ENCODE measurements around the gene COX6B1.
"Not testable (repeated sequence)": the region's sequence is repeated elsewhere in the genome, so short reads cannot be mapped to it uniquely, and the experiment has no call there.

COX6B1 gene

DNA sequence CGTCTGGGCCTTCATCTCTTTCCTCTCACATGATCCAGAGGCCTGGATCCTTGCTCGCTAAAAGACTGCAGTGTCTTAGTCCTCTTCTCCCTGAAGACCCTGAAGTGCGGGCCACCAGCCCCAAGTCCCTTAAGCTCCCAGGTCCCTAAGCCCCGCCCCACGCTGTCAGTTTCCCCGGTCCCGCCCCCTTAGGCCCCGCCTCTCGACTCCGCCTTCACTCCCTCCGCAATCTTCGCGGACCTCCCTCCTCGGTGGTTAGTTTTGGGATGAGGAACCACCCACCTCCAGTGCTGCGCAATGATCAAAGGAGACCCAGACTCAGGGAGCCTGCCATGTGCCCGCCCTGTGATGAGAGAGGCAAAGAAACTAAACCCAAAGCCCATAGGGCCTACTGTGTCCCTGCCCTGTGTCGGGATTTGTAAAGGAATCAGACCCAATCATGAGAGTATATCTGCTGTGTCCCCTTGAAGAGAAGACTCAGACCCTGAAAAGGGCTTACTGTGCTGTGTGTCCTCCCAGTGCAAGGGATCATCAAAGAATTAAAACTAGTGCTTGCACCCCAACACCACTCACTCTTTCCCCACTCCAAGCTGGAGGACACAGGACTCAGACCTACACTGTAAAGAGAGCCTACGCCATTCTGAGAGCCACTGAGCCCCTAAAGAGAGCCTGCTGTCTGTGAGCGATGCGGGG, 3.0 kb upstream of the COX6B1 start:
- ChIA-PET POLR2A (interaction anchor here (1.2 kb wide), 1 partner anchor 29 kb away, joined by 4 read pairs; no protein-coding TSS in a partner anchor), CTCF (interaction anchor here (1.0 to 1.6 kb wide), 5 partner anchors 12 to 134 kb away, joined by 3 to 5 read pairs (median 4); no protein-coding TSS in a partner anchor)
- peak; percentile 67 for DNase-seq (ENCODE audit: extremely low spot score)
- TF ChIP-seq, protein P1, sequence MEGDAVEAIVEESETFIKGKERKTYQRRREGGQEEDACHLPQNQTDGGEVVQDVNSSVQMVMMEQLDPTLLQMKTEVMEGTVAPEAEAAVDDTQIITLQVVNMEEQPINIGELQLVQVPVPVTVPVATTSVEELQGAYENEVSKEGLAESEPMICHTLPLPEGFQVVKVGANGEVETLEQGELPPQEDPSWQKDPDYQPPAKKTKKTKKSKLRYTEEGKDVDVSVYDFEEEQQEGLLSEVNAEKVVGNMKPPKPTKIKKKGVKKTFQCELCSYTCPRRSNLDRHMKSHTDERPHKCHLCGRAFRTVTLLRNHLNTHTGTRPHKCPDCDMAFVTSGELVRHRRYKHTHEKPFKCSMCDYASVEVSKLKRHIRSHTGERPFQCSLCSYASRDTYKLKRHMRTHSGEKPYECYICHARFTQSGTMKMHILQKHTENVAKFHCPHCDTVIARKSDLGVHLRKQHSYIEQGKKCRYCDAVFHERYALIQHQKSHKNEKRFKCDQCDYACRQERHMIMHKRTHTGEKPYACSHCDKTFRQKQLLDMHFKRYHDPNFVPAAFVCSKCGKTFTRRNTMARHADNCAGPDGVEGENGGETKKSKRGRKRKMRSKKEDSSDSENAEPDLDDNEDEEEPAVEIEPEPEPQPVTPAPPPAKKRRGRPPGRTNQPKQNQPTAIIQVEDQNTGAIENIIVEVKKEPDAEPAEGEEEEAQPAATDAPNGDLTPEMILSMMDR (IDR thresholded peaks at IDR 0.05; ENCODE audit: control extremely low read depth, extremely low read depth, low read depth, missing control alignments) = no peak

DNA sequence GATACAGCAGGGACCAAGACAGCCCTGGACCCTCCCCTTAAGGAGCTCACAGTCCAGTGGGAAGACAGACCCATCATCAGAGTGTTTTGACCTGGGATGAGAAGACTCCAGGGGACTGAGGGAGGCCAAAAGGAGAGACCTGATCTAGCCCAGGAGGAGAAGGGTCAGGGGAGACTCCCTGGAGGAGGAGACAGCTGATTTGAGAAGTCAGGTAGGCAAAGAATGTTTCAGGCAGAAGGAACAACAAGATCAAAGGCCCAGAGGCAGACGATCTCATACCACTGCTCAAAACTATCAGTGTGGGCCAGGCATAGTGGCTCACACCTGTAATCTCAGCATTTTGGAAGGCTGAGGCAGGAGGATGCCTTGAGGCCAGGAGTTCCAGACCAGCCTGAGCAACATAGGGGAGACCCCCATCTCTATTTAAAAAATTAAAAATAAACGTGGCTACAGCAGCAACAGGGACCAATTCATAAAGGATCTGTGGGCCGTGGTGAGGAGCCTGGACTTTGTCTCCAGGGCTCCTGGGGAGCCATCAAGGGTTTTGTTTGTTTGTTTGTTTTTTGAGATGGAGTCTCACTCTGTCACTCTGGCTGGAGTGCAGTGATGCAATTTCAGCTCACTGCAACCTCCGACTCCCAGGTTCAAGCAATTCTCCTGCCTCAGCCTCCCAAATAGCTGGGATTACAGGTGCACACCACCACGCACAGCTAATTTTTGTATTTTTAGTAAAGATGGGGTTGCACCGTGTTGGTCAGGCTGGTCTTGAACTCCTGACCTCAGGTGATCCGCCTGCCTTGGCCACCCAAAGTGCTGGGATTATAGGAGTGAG, 2.2 kb upstream of the COX6B1 start:
- DNase-seq (ENCODE audit: extremely low spot score) = no peak
- CTCF ChIA-PET = no interaction called here
- TF ChIP-seq, protein P1 (IDR thresholded peaks at IDR 0.05; ENCODE audit: control extremely low read depth, extremely low read depth, low read depth, missing control alignments) = no peak
- POLR2A ChIA-PET = no interaction called here

DNA sequence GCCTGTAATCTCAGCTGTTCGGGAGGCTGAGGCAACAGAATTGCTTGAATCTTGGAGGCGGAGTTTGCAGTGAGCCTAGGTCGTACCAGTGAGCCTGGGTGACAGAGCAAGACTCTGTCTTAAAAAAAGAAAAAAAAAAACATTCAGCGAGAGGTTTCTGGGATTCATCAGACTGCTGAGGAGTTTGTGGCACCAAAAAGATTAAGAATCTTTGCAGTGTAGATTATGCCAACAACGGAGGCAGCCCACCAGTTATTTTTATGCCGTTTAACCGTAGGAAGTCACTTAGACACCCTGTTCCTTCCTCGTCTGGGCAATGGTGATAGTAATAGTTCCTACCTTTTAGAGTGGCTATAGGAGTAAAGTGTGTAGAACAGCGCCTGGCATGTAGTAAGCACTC, 2.5 kb downstream of the COX6B1 start:
- ChIA-PET POLR2A (no interaction called here), CTCF (no interaction called here)
- TF ChIP-seq, protein P1 (IDR thresholded peaks at IDR 0.05; ENCODE audit: control extremely low read depth, extremely low read depth, low read depth, missing control alignments) = no peak
- DNase-seq (ENCODE audit: extremely low spot score) = no peak

DNA sequence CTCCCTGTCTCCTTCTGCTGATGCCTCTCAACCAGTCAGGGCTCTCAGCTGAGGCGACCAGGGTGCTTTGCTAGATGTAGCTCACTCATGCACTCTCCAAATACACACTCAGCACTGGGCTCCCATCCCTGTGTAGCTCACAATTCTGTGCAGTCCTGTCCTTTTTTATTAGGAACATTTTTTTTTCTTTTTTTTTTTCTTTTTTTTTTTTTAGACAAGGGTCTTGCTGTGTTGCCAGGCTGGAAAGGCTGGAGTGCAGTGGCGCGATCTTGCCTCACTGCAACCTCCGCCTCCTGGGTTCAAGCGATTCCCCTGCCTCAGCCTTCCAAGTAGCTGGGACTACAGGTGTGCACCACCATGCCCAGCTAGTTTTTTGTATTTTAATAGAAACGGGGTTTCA, 6.7 kb downstream of the COX6B1 start:
- POLR2A ChIA-PET = interaction anchor here (0.6 kb wide), 1 partner anchor 231 kb away, joined by 6 read pairs; no protein-coding TSS in a partner anchor
- DNase-seq (ENCODE audit: extremely low spot score) = not testable (repeated sequence)
- CTCF ChIA-PET = interaction anchor here (1.0 to 1.4 kb wide), 3 partner anchors 21 to 140 kb away, joined by 3 to 4 read pairs (median 3); no protein-coding TSS in a partner anchor

DNA sequence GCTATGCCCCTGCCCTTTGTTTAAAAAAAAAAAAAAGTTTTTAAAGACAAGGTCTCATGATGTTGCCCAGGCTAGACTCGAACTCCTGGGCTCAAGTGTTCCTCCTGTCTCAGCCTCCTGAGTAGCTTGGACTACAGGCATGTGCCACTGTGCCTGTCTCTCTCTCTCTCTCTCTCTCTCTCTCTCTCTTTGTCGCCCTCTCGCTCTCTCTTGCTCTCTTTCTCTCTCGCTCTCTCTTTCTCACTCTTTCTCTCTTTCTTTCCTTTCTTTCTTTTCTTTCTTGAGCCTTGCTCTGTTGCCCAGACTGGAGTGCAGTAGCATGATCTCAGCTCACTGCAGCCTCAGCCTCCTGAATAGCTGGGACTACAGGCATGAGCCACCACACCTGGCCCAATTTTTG, 7.5 kb downstream of the COX6B1 start:
- TF ChIP-seq, protein P1 (IDR thresholded peaks at IDR 0.05; ENCODE audit: control extremely low read depth, extremely low read depth, low read depth, missing control alignments) = no peak
- POLR2A ChIA-PET = no interaction called here
- no peak for DNase-seq (ENCODE audit: extremely low spot score)
- CTCF ChIA-PET = interaction anchor here (0.8 to 1.4 kb wide), 3 partner anchors 11 to 141 kb away, joined by 3 read pairs; partner anchors contain the start of gene UPK1A

DNA sequence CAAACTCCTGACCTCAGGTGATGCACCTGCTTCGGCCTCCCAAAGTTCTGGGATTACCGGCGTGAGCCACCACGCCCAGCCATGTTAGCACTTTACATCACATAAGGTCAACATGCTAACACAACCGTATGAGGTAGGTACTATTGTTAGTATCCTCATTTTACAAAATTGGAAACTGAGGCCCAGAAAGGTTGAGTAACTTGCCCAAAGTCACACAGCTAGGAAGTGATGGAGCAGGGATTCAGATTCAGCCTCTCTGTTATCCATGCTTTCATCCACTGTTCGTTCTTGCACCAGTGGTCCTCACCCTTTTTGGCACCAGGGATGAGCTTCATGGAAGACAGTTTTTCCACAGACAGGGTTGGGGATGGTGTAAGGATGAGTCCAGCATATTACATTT, 8.6 kb downstream of the COX6B1 start:
- TF ChIP-seq, protein P1 (IDR thresholded peaks at IDR 0.05; ENCODE audit: control extremely low read depth, extremely low read depth, low read depth, missing control alignments) = no peak
- CTCF ChIA-PET = interaction anchor here (1.0 kb wide), 1 partner anchor 12 kb away, joined by 4 read pairs; no protein-coding TSS in a partner anchor
- POLR2A ChIA-PET = no interaction called here
- no peak for DNase-seq (ENCODE audit: extremely low spot score)
